Gastroesophageal sphincter (tissue), 3 donors: Measurements from ENCODE around the gene SLC9A8.

Experiments
- POLR2AphosphoS5 ChIP-seq: sonication (generic); formaldehyde crosslinking; IDR thresholded peaks from one replicate; pipeline ENCODE4 v1.6.1; 2017; ENCODE audit warnings: antibody characterized with exemption
- TF ChIP-seq, protein P1 (sequence below), 4 experiments: fragments of 200-600 bp in 2 of 4; fragments of 450-650 bp in 2 of 4; sonication (generic) in 1 of 4; IDR thresholded peaks; one replicate each; pipeline ENCODE4 v1.5.1; 2017 to 2019; ENCODE audit warnings: antibody characterized with exemption in 4 of 4, mild to moderate bottlenecking in 2 of 4, moderate library complexity in 2 of 4

GRCh38 chr20:49790077-49790798 is 22.4 kb upstream of the SLC9A8 start:
- TF ChIP-seq, protein P1, sequence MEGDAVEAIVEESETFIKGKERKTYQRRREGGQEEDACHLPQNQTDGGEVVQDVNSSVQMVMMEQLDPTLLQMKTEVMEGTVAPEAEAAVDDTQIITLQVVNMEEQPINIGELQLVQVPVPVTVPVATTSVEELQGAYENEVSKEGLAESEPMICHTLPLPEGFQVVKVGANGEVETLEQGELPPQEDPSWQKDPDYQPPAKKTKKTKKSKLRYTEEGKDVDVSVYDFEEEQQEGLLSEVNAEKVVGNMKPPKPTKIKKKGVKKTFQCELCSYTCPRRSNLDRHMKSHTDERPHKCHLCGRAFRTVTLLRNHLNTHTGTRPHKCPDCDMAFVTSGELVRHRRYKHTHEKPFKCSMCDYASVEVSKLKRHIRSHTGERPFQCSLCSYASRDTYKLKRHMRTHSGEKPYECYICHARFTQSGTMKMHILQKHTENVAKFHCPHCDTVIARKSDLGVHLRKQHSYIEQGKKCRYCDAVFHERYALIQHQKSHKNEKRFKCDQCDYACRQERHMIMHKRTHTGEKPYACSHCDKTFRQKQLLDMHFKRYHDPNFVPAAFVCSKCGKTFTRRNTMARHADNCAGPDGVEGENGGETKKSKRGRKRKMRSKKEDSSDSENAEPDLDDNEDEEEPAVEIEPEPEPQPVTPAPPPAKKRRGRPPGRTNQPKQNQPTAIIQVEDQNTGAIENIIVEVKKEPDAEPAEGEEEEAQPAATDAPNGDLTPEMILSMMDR (IDR thresholded peaks at IDR 0.05), result no peak
- TF ChIP-seq POLR2AphosphoS5, result no peak
